Omental fat pad (tissue), 4 donors: ENCODE measurements around the gene SH3RF3. TPM values are rescaled to one million over a fixed set of nuclear protein-coding genes. Genes with fewer than 3 reads are reported as not detected.

ENCODE experiments used
- ATAC-seq: fragments of 150-250 bp; one replicate; pipeline ENCODE4 v1.9.1; 2016; ENCODE audit warnings: mild to moderate bottlenecking, moderate library complexity; ENCODE audit not compliant: low FRiP score
- DNase-seq: peaks from one replicate; pipeline ENCODE4 v3.0.0-alpha.2; 2019; ENCODE audit warnings: low spot score
- CTCF ChIP-seq, 3 donors: fragments of 450-650 bp; IDR thresholded peaks; one replicate each; pipeline ENCODE4 v1.5.1; 2016 to 2017; ENCODE audit warnings: antibody characterized with exemption in 3 of 3, mild to moderate bottlenecking in 3 of 3, moderate library complexity in 2 of 3
- total RNA-seq, 4 donors: library from RNA; depleted of rRNA; stranded (reverse); fragments of >200 nt; gene quantifications; one replicate each; pipeline ENCODE4 v1.1.0, GENCODE V29; 2016

SH3RF3 gene
- total RNA-seq, 4 donors from 2014 or later, result 6.5 to 16.6 (median 8.6) TPM

GRCh38 chr2:109259671-109260070 is 130.7 kb downstream of the SH3RF3 start:
- no peak for TF ChIP-seq CTCF (IDR thresholded peaks at IDR 0.05)

GRCh38 chr2:109260116-109260855 is 131.3 kb downstream of the SH3RF3 start:
- ATAC-seq, result no peak
- no peak for DNase-seq
- TF ChIP-seq CTCF (IDR thresholded peaks at IDR 0.05), result no peak

More at GRCh38 chr2:109259671-109260070, 130.7 kb downstream of the SH3RF3 start:
- ATAC-seq (no peak), DNase-seq (no peak)

- no peak for ATAC-seq
- DNase-seq, result no peak
- TF ChIP-seq CTCF (IDR thresholded peaks at IDR 0.05), result no peak
Observed at GRCh38 chr2:109260886-109261700, 132.1 kb downstream of the SH3RF3 start.

- ATAC-seq (no peak), DNase-seq (no peak)
- no peak for TF ChIP-seq CTCF (IDR thresholded peaks at IDR 0.05)
Observed at GRCh38 chr2:109261906-109262631, 133.1 kb downstream of the SH3RF3 start.

GRCh38 chr2:109264595-109265328 is 135.8 kb downstream of the SH3RF3 start:
- DNase-seq (no peak), ATAC-seq (peak; percentile 70)
- TF ChIP-seq CTCF (IDR thresholded peaks at IDR 0.05), result no peak

GRCh38 chr2:109265369-109265768 is 136.4 kb downstream of the SH3RF3 start:
- no peak for TF ChIP-seq CTCF (IDR thresholded peaks at IDR 0.05)
- ATAC-seq, result no peak
- DNase-seq, result no peak
